Measurements from ENCODE around the gene DHCR24.

- TF ChIP-seq POLR2A (IDR thresholded peaks at IDR 0.05) (no peak), CTCF (IDR thresholded peaks at IDR 0.05) (no peak)
Measured at GRCh38 chr1:54863267-54863665, 23.7 kb downstream of the DHCR24 start.
